H54 (cell line): Measurements from ENCODE around the gene ATP11A.

Source experiments
- DNase-seq: peaks from one replicate; pipeline ENCODE4 v3.0.0; 2011; ENCODE audit warnings: low spot score, mixed read lengths; ENCODE audit not compliant: insufficient read length
- FAIRE-seq: peaks from 3 replicates; lab custom pipeline; 2011; peaks lifted over from hg19 to GRCh38; lab: Jason Lieb, UNC
- POLR2A ChIP-seq: IDR thresholded peaks from 2 replicates; pipeline ENCODE4 v1.6.1; 2011; ENCODE audit warnings: low read depth, mild to moderate bottlenecking, low read length

ATP11A gene

DNA sequence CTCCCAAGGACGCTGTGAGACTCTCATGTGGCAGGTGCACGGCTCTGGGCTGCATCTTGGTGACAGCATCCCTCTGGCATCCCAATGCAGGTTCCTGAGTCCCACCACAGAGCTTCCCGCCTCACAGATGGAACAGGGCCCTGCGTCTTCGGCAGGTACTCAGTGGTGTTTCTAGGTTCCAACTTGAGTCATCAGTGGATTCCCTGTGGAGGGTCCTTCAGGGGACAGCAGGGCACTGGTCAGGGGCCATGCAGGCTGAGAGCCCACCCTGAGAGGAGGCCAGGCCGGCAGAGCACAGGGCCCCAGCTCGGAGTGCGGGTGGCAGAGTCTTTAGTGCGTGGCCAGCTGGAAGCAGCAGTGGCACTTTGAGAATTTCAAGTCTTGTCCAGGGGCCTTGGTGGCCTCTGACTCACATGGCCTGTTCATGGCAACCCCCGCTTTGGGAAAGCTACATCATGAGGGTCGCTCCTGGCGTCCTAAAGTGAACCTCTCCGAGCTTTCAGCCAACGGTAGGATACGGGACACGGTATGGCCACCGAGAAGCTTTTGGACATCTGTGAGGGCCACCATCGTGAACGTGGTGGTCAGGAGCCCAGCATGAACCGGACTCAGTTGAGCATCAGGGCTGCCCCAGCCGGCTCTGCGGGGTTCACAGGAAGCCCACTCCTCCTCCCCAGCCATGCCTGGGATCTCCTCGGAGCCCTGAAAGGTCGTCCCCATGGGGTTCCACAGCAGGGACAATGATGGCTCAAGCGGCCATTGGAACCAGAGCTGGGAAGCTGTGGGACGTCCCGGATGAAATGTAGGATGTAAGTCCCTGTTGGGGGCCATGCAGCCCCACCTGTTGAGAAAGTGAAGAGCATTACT lies 207.1 kb downstream of the ATP11A start:
- no peak for TF ChIP-seq POLR2A
- DNase-seq (no peak), FAIRE-seq (no peak)

- no peak for DNase-seq
- no peak for TF ChIP-seq POLR2A
- FAIRE-seq, result no peak
Measured at GRCh38 chr13:112897603-112897955, 207.7 kb downstream of the ATP11A start.

DNA sequence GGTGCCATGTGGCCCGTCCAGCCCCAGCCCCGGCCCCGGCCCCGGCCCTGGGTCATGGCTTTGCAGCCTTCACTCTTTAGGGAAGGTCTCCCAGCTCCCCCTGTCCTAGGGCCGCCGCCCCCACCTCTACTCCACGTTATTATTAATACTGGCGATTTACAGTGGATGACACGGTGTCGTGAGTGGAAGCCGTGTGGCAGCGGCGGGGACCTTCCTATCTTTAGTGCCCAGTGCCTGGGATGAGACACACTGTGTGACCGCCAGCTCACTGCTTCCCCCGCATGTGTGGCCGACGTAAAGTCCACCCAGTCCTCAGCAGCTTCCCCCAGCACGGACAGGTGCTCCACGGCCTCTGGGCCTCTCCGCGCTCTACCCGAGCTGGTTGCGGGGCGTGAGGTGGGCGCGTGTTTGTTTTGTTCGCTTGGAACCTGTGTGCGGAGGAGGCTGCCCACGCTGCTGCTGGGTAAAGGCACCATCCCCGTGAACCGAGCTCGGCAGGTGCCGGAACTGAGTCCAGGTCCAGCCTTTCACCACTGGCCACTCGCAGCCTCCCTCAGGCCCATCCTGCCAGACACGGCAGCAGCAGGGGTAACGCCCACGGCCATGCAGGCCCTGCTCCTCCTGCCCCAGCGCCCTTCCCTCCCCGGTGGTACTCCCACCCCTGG lies 208.2 kb downstream of the ATP11A start:
- FAIRE-seq (no peak), DNase-seq (no peak)
- TF ChIP-seq POLR2A, result no peak

GRCh38 chr13:112898621-112899280 lies 208.9 kb downstream of the ATP11A start:
- FAIRE-seq, result no peak
- no peak for TF ChIP-seq POLR2A
- no peak for DNase-seq

- TF ChIP-seq POLR2A, result no peak
- DNase-seq (no peak), FAIRE-seq (no peak)
Measured at GRCh38 chr13:112899281-112900225, 209.7 kb downstream of the ATP11A start.

DNA sequence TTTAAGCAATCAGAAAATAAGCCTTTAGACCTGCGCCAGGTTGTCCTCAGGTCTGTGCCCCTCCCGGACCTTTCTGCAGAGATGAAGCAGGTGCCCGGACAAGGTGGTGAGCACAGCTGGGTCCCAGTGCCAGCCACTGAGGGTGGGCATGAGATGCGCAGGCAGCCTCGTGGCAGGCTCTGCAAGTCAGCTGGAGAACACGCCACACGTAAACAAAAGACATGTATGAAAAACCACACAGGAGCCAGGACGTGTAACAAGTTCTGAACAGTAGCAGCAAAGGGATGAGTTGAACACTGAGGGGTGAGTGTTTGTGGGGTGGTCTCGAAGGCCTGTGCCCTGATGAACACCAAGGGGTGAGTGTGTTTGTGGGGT lies 210.4 kb downstream of the ATP11A start:
- DNase-seq (no peak), FAIRE-seq (no peak)
- no peak for TF ChIP-seq POLR2A

DNA sequence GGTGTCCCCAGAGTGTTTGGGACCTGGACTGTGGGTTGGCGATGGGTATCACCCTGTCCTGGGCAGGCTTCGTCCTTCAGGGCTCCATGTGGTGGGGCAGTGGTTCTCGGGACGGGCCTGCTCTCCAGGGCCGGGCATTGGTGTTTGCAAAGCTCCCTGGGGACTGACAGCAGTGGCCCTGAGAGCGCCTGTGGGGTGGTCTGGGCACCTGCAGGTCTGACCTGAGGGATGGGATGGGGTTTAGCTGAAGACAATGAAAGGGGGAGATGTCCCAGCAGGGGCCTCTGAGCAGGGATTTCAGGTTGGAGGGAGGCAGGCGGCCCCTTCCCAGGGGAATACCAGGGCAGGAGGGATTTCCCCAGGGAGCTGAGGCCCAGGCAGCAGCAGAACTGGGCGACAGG lies 210.9 kb downstream of the ATP11A start:
- TF ChIP-seq POLR2A, result no peak
- DNase-seq, result no peak
- FAIRE-seq, result no peak

GRCh38 chr13:112902101-112902651 lies 212.3 kb downstream of the ATP11A start:
- no peak for FAIRE-seq
- no peak for DNase-seq
- no peak for TF ChIP-seq POLR2A

DNA sequence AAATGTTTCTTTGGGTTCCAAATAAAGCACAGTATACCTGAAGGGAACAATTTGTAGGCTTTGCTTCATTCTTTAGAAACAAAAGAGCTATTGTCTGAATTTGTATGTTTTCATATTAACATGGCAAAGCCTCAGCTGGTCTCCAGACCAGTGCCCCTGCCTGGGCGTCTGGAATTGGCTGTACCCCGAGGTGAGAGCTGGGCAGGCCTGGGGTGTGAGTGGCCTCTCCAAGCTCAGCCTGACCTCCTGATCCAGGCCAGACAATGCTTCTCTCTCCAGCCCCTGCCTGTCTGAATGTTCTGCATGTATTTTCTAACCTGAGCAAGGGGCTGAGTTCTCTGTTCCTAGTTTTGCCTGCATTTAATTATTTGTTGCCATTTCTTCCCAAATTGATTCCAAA lies 212.8 kb downstream of the ATP11A start:
- DNase-seq (no peak), FAIRE-seq (no peak)
- no peak for TF ChIP-seq POLR2A

GRCh38 chr13:112903071-112903577 lies 213.3 kb downstream of the ATP11A start:
- DNase-seq (no peak), FAIRE-seq (no peak)
- no peak for TF ChIP-seq POLR2A

DNA sequence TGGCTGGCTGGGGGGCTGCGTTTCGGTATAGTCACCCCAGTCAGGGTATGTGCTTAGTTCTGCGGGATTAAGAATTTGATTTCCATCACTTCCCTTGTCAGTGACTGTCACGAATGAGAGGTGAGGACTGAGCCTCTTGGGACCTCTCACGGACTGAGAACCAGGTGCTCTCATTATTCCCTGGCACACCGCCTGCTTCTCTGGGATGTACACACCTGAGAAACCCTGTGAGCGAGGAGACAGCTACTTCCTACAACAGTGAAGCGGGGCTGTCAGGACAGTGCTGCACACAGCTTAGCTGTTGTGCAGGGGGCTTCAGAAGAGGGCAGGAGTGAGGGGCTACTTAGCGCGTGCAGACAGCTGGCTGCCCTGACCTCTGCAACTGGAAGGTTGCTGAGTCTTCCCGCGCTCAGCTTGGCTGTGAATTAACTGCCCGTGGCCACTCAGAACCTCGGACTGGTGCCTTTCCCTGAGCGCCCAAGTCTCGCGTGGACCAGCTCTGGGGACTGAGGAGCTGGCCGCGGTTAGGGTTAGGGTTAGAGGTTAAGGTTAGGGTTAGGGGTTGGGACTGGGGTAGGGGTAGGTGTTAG lies 213.9 kb downstream of the ATP11A start:
- TF ChIP-seq POLR2A, result no peak
- no peak for DNase-seq
- FAIRE-seq, result no peak

GRCh38 chr13:112904436-112904960 lies 214.7 kb downstream of the ATP11A start:
- no peak for DNase-seq
- FAIRE-seq, result no peak
- no peak for TF ChIP-seq POLR2A
